ENCODE data around the gene RTP3.
A peak's percentile ranks its signal among the peaks of the same experiment; 100 is the strongest.
"Not testable (repeated sequence)": the region's sequence is repeated elsewhere in the genome, so short reads cannot be mapped to it uniquely, and the experiment has no call there.

Gene RTP3

DNA sequence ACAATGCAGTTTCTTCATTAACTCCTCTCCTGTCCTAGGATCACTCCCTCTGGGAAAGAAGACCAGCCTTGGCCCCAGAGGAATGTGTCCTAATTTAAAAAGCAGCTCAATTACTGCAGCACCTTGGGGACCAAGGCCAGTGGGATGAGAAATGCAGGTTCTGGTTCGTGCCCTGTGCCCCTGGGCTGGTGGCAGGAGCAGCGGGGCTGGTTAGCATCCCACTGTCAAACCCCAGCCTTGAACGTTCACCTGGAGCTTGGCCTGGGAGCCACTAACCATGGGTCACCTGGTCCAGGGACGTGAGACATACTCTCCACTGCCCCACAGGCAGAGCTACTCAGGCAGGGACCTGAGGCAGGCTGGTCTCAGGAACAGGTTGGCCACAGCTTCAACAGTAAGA, 8.4 kb upstream of the RTP3 start:
- no peak overlapping the region for H3K4me3 ChIP-seq (replicated peaks; ENCODE audit: low read depth, low read length)
- TF ChIP-seq, protein P1, sequence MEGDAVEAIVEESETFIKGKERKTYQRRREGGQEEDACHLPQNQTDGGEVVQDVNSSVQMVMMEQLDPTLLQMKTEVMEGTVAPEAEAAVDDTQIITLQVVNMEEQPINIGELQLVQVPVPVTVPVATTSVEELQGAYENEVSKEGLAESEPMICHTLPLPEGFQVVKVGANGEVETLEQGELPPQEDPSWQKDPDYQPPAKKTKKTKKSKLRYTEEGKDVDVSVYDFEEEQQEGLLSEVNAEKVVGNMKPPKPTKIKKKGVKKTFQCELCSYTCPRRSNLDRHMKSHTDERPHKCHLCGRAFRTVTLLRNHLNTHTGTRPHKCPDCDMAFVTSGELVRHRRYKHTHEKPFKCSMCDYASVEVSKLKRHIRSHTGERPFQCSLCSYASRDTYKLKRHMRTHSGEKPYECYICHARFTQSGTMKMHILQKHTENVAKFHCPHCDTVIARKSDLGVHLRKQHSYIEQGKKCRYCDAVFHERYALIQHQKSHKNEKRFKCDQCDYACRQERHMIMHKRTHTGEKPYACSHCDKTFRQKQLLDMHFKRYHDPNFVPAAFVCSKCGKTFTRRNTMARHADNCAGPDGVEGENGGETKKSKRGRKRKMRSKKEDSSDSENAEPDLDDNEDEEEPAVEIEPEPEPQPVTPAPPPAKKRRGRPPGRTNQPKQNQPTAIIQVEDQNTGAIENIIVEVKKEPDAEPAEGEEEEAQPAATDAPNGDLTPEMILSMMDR (IDR thresholded peaks at IDR 0.05; ENCODE audit: low read length, missing control alignments), result no peak
- no peak for DNase-seq (ENCODE audit: low read depth)

DNA sequence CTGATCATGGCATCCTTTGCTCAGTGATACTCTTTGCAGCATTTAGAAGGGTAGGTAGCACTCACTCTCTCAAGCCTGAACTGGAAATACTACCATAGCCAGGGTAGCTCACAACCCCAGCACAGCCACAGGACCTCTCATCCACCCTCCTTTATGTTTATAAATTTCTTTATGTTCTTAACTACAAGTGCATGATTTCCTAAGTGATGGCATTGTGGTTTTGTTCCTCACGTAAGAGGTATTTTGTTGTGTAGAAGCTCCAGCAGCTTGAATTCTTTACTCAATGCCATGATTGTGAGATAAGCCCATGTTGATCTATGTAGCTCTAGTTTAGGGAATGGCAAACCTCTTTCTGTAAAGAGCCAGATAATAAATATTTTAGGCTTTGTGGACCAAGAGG, 7.9 kb upstream of the RTP3 start:
- no peak overlapping the region for H3K4me3 ChIP-seq (replicated peaks; ENCODE audit: low read depth, low read length)
- TF ChIP-seq, protein P1 (IDR thresholded peaks at IDR 0.05; ENCODE audit: low read length, missing control alignments), result no peak
- DNase-seq (ENCODE audit: low read depth), result peak; percentile 30

DNA sequence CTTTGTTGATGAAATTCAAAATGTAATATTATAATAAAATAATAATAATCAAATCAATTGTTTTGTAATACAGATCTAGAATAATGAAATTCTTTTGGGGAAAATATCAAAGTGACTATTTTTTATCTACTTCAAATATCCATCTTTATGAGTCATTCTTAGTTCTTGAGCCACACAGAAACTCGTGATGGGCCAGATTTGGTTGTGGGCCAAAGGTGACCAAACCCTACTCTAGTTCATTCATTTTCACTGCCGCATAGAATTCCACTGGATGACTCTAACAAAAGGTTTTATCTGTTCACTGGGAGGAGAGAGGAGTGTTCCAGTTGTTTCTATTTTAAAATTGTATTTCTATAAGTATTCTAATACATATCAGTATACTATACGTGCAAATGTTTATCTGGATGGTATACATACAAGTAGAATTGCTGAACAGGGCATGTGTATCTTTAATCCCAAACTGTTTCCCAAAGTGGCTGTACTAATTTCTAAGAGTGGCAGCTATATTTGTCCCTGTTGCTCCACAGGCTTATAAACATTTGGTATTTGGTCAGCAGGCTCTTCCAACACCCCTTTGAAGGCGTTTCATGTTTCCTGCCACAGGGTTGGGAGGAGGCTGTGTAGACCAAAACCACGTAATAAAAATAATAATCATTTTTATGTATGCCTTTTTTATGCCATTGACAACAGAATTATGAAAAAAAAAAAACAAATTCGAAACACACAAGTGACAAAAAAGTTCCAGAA, 7.3 kb upstream of the RTP3 start:
- H3K4me3 ChIP-seq (replicated peaks; ENCODE audit: low read depth, low read length), result no peak overlapping the region
- TF ChIP-seq, protein P1 (IDR thresholded peaks at IDR 0.05; ENCODE audit: low read length, missing control alignments), result no peak
- no peak for DNase-seq (ENCODE audit: low read depth)

GRCh38 chr3:46491089-46492070, 6.4 kb upstream of the RTP3 start:
- TF ChIP-seq, protein P1 (IDR thresholded peaks at IDR 0.05; ENCODE audit: low read length, missing control alignments), result no peak
- H3K4me3 ChIP-seq (replicated peaks; ENCODE audit: low read depth, low read length), result no peak overlapping the region
- DNase-seq (ENCODE audit: low read depth), result no peak

- no peak overlapping the region for H3K4me3 ChIP-seq (replicated peaks; ENCODE audit: low read depth, low read length)
- TF ChIP-seq, protein P1 (IDR thresholded peaks at IDR 0.05; ENCODE audit: low read length, missing control alignments), result no peak
These were observed 4.8 kb upstream of the RTP3 start for GRCh38 chr3:46492890-46493547.

GRCh38 chr3:46494491-46494890, 3.3 kb upstream of the RTP3 start:
- not testable (repeated sequence) for H3K4me3 ChIP-seq (replicated peaks; ENCODE audit: low read depth, low read length); DNase-seq (ENCODE audit: low read depth)

More at GRCh38 chr3:46492890-46493547, 4.8 kb upstream of the RTP3 start:
- no peak for DNase-seq (ENCODE audit: low read depth)

Measured in fibroblast of pulmonary artery (primary cell).